Fibroblast of upper back skin (primary cell): ENCODE results near the gene EOLA2.
"Not testable (repeated sequence)": the region's sequence is repeated elsewhere in the genome, so short reads cannot be mapped to it uniquely, and the experiment has no call there.

ENCODE experiments used
- DNase-seq: peaks from one replicate; pipeline ENCODE4 v3.0.0-alpha.2; 2013

EOLA2 gene

DNA sequence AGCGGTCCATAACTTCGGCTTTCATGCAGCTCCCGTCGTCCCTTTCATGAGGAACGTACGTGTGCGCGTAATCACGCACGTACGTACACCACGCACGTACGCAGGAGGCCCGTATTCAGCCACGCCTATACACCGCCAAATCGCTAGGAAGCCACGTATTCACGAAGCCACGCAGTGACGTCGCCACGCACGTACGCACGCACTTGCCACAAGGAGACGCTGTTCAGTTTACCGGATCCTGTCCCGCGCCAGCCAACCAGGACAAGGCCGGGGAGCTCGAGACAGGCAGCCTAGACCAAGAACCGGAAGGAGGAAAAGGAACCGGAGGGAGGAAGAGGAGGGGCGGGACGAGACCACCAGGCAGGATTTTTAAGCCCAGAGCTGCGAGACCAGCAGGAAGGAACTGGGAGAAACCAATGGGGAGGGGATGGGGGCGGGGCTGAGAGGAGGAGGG lies at the start of gene EOLA2:
Gene EOLA2, minus strand, starts transcription at position 65 of the 454 bp plus-strand sequence. CDS start 4,617 bp downstream, outside the sequence.
- peak; percentile 98 for DNase-seq

DNA sequence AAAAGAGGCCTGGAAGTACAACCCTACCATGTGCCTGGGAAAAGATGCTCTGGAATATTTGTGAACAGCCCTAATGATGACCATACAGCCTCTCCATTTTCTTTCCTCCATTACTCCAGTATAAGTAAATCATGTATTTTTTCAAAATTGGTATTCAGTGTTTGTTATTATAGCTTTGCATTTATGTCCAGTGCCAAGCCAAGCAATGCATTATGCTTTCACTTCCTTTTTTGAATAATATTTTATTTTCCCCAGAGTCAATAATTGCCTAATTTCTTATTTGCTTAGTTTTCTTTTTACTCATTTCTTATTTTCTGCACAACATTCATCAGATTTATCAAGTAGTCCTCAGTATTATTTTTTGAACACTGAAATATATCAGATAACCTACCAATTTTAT lies 49.3 kb upstream of the EOLA2 start:
- no peak for DNase-seq

DNA sequence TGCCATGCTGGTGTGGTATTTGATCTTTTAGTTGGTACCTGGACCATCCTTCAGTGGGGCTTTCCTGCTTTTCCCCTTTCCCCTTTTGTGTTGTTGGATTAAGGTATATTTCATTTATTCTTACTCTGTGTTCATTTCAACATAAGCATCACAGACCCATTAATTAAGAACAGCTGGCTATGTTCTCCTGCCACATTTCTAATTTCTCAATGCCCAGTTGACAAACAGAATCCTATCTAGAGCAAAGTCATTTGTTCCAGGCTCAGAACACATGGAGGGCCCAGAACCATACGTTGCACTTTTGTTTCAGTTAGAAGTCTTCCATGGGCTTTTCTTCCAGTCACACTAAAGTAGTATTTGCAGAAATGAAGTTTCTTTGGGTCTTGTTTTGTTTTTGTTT lies 46.1 kb upstream of the EOLA2 start:
- DNase-seq: no peak

GRCh38 chrX:149982310-149982709 lies 44.0 kb upstream of the EOLA2 start:
- peak; percentile 51 for DNase-seq

GRCh38 chrX:149979126-149979644 lies 40.9 kb upstream of the EOLA2 start:
- peak; percentile 4 for DNase-seq

- peak; percentile 71 for DNase-seq
These were observed 24.8 kb upstream of the EOLA2 start for GRCh38 chrX:149962859-149963757.

DNA sequence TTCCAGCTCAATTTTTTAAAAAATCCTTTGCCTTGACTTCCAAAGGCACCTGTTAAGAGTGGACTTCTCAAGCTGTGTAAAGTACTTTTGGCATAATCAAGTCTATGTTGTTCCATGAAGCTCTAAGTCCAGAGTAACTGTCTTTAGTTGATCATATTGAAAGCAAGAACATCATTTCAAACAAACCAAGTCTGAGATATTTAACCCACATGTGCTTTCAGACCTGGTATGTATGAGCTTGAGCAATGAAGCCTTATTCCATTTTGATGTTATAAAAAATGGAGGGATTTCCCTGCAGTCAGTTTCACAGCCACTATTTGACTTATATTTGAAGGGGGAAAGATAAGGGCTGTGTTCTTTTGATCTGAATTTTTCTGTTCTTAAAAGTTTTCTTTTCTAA lies 23.7 kb upstream of the EOLA2 start:
- no peak for DNase-seq

DNA sequence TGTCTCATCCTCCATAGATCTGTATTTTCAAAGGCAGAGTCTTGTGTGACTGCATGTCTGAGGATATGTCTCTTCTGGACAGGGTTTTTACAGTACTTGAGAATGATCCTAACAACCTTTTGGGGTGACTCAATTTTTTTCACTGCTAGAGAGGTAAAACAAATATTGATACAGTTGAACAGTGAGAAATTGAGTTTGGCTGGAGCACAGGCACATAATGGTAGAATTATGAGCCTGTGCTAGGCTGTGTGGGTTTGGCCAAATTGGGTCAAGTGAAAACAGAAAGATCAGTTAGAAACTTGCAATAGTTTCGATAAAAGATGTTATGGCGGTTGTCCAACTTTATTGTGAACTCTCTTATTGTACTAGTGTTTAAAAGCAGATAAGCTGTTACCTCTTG lies 23.3 kb upstream of the EOLA2 start:
- no peak for DNase-seq

DNA sequence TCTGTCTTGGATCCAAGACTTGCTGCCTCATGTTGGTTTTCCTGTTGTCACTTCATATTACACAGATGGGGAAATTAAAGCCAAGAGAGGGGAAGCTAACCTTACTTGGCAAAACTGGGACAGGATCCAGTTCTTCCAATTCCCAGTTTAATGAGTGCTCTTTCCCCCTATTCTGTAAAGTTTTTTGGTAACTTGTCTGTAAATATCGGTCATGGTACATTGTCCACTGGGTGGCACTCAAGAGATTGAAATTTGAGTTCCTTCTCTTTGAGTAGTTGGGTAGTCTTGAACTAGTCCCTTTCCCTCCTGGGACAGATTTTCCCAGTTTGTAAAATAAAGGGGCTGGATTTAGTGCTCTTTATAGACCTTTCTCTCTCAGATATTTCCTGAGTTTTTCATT lies 12.4 kb upstream of the EOLA2 start:
- peak; percentile 58 for DNase-seq

GRCh38 chrX:149949743-149950436 lies 11.6 kb upstream of the EOLA2 start:
- DNase-seq: no peak

DNA sequence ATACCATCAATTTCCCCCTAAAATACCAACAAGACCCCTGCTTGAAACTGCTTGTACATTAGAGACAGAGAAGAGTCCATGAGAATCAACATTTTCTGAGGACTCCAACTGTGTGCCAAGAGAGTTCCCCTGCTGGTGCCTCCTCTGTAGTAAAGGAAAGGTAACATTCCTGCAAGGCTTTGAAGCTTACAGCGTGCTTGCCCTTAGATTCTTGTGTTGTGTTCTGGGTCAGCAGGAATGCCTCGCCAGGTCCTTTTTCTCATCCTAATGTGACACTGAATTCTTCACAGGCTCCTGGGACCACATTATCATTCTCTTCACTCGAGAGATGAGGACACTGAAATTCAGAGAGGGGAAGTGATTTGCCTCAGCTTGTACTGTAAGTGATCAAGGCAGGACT lies 9.7 kb upstream of the EOLA2 start:
- no peak for DNase-seq

DNA sequence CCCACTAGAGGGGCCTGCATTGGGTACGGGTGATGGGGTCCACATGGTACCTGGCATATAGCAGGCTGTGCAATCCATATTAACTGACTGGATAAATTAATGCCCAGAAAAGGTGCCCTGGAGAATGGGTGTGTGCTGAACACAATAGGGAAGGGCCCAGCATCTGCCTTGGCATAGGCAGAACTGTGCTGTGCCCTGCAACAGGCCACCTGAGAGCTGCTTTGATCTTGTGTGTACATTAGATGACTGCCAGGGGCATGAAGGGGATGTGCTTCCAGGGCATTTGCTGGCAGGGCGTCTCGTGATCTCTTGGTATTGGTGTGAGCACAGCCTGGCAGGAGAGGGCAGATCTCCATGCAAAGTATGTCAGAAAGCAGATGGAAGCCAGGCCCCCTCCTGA lies 8.6 kb upstream of the EOLA2 start:
- not testable (repeated sequence) for DNase-seq

- not testable (repeated sequence) for DNase-seq
These were observed 7.5 kb upstream of the EOLA2 start for GRCh38 chrX:149945820-149946219.

GRCh38 chrX:149945087-149945670 lies 6.9 kb upstream of the EOLA2 start:
- not testable (repeated sequence) for DNase-seq

GRCh38 chrX:149940674-149941024 lies 2.4 kb upstream of the EOLA2 start:
- DNase-seq: not testable (repeated sequence)

GRCh38 chrX:149939905-149940673 lies 1.8 kb upstream of the EOLA2 start:
- peak; percentile 98 for DNase-seq

DNA sequence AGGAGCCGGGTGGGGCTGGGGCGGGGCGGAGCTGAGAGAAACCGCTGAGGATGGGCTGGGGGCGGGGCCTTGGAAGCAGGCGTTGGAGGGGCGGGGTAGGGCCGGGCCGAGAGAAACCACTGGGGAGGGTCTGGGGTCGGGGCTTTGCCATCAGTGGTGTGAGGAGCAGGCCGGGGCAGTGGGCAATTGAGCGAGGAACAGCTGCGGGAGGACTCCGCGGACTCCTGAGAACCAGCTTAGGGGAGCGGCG lies 1.3 kb upstream of the EOLA2 start:
- DNase-seq: no peak

DNA sequence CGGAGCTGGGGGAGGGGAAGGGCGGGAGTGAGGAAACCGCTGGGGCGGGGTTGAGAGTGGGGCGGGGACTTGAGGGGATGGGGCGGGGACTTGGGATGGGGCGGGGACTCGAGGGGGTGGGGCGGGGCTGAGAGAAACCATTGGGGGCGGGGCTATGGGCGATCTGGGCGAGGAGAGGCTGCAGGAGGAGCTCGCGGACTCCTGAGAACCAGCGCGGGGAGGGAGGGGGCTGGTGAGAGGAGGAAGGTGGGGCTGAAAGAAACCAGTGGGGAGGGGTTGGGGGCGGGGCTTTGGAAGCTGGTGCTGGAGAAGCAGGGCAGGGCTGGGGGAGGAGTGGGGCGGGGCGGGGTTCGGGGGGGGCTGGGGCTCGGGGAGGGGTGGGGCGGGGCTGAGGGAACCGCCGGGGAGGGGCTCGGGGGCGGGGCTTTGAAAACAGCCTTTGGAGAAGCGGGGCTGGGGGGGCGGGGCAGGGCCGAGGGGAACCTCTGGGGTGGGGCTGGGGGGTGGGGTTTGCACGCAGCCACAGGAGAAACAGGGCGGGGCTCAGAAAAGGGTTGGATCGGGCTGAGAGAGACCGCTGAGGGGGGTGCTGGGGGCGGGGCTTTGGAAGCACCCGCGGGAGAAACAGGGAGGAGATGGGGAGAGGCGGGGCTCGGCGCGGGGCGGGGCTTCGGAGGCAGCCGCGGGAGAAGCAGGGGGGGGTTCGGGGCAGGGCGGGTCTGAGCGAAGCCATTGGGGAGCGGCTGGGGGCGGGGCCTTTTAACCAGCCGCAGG lies 777 bp upstream of the EOLA2 start:
- DNase-seq: peak; percentile 93

DNA sequence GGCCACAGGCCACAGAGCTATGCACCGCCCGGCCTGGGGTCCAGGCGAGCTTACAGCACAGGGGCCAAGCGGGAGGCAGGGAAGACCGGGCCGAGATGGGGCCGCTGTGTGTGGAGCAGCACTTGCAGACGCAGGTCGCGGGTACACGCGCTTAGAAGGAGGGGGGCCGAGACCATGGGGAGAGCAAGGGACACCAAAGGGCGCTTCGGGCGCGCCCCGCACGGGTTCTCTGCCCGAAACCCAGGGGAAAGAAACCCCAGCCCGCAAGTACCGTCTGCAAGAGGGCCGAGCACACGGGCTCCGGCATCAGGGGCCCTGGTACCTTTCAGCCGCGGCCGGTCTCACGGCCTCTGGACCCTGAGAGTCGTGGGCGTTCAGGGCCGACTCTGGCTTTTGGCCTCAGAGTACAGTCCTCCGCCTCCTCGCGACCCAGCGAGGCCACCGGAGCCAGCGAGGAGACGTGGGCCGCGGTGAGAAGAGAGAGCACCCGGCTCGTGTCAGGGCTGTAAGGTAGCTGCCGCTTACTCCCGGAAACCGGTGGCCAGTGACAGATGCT lies 342 bp downstream of the EOLA2 start:
- DNase-seq: no peak

DNA sequence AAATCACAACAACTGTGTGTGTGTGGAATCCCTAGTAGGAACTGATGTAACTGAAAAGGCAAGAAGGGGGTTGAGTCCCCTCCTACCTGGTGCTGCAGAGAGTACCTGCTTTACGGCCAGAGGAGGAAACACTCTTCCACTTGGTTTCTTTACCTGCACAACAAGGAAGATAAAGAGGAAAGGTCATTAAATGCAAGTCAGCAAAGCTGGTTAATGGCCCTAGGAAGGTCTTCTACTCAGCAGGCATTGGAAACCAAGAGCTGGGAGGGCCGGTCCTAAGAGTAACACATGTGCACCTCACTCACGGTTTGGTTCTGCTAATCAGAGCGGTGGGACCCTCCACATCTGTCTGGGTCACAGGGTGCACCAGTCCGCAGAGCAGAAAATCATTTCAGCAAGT lies 963 bp downstream of the EOLA2 start:
- DNase-seq: not testable (repeated sequence)

- not testable (repeated sequence) for DNase-seq
These were observed 4.7 kb downstream of the EOLA2 start for GRCh38 chrX:149933547-149933946.

- DNase-seq: not testable (repeated sequence)
These were observed 5.3 kb downstream of the EOLA2 start for GRCh38 chrX:149932970-149933369.
